ENCODE data around the gene PTPN14. TPM values are rescaled to one million over a fixed set of nuclear protein-coding genes. Genes with fewer than 3 reads are reported as not detected.

The PTPN14 gene
- total RNA-seq, 6 experiments from 2014 or later = 1.6 to 4.6 (median 2.1) TPM

- H3K27ac ChIP-seq = no peak overlapping the region
- H3K36me3 ChIP-seq = no peaks in the 10 kb centered on the region
- WGBS (ENCODE audit: insufficient coverage, low coverage, low lambda C conversion rate, missing lambda C conversion rate) = 35% methylated on average over 2 of the region's 2 CpGs
- no peak overlapping the region for H3K4me3 ChIP-seq
- ATAC-seq (no peak), DNase-seq (no peak)
- no peaks in the 10 kb centered on the region for H3K9me3 ChIP-seq
- no peaks in the 10 kb centered on the region for H3K27me3 ChIP-seq
- intact Hi-C loops (cut with DNase I) = no loop called here
- H3K4me1 ChIP-seq = no peaks in the 10 kb centered on the region
- TF ChIP-seq CTCF (IDR thresholded peaks at IDR 0.05) = no peak
- no peak for TF ChIP-seq POLR2A (IDR thresholded peaks at IDR 0.05)
These were observed 87.8 kb downstream of the PTPN14 start for GRCh38 chr1:214463596-214463995.

DNA sequence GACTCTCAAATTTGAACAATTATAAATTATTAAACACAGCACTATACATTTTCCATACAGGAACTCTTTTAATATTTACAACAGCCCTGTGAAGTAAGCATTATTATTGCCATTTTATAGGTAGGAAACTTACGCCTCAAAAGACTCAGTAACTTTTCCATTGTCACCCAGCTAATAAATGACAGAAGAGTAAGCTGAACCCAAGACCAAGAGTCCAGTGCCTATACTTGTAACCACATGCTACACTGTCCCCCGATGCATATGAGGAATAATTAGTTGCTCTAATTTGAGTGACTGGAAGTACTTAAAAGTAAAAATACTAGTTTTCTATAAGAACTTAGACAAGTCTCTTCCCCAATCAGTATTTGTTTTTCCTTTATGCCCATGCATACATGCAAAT, 88.5 kb downstream of the PTPN14 start:
- Histone ChIP-seq H3K4me1 (no peaks in the 10 kb centered on the region), H3K36me3 (no peaks in the 10 kb centered on the region), H3K9me3 (no peaks in the 10 kb centered on the region), H3K27ac (no peak overlapping the region), H3K27me3 (no peaks in the 10 kb centered on the region), H3K4me3 (no peak overlapping the region)
- no peak for DNase-seq
- TF ChIP-seq CTCF (IDR thresholded peaks at IDR 0.05) = no peak
- TF ChIP-seq POLR2A (IDR thresholded peaks at IDR 0.05) = no peak
- intact Hi-C loops (cut with DNase I) = no loop called here
- 62% methylated on average over 2 of the region's 2 CpGs for WGBS (ENCODE audit: insufficient coverage, low coverage, low lambda C conversion rate, missing lambda C conversion rate)
- ATAC-seq = no peak

DNA sequence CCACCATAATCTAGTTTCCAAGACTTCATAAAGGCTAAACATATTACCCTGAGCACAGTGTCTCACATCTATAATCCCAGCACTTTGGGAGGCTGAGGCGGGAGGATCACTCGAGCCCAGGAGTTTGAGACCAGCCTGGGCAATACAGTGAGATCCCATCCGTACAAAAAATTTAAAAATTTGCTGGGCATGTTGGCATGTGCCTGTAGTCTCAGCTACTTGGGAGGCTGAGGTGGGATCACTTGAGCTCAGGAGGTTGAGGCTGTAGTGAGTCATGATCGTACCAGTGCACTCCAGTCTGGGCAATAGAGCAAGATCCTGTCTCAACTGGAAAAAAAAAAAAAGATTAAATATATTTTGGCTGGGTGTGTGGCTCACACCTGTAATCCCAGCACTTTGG, 90.1 kb downstream of the PTPN14 start:
- DNase-seq (no peak), ATAC-seq (no peak)
- Histone ChIP-seq H3K27ac (no peak overlapping the region), H3K9me3 (no peaks in the 10 kb centered on the region), H3K36me3 (no peaks in the 10 kb centered on the region), H3K27me3 (no peaks in the 10 kb centered on the region), H3K4me1 (no peaks in the 10 kb centered on the region), H3K4me3 (no peak overlapping the region)
- 86% methylated on average over 4 of the region's 4 CpGs for WGBS (ENCODE audit: insufficient coverage, low coverage, low lambda C conversion rate, missing lambda C conversion rate)
- intact Hi-C loops (cut with DNase I) = no loop called here
- TF ChIP-seq CTCF (IDR thresholded peaks at IDR 0.05) = no peak
- no peak for TF ChIP-seq POLR2A (IDR thresholded peaks at IDR 0.05)

GRCh38 chr1:214460304-214460916, 91.0 kb downstream of the PTPN14 start:
- no peaks in the 10 kb centered on the region for H3K36me3 ChIP-seq
- no peak overlapping the region for H3K27ac ChIP-seq
- no peak for TF ChIP-seq POLR2A (IDR thresholded peaks at IDR 0.05)
- TF ChIP-seq CTCF (IDR thresholded peaks at IDR 0.05) = no peak
- intact Hi-C loops (cut with DNase I) = no loop called here
- H3K4me1 ChIP-seq = no peaks in the 10 kb centered on the region
- H3K4me3 ChIP-seq = no peak overlapping the region
- no peaks in the 10 kb centered on the region for H3K9me3 ChIP-seq
- ATAC-seq = peak in 2 of 4 donors; percentile 61 to 63
- WGBS (ENCODE audit: insufficient coverage, low coverage, low lambda C conversion rate, missing lambda C conversion rate) = 27% methylated on average over 2 of the region's 2 CpGs
- DNase-seq = no peak
- no peaks in the 10 kb centered on the region for H3K27me3 ChIP-seq

GRCh38 chr1:214459895-214460294, 91.5 kb downstream of the PTPN14 start:
- Histone ChIP-seq H3K9me3 (no peaks in the 10 kb centered on the region), H3K27me3 (no peaks in the 10 kb centered on the region), H3K27ac (no peak overlapping the region), H3K4me1 (no peaks in the 10 kb centered on the region), H3K4me3 (no peak overlapping the region), H3K36me3 (no peaks in the 10 kb centered on the region)
- 54% methylated on average over 1 of the region's 3 CpGs for WGBS (ENCODE audit: insufficient coverage, low coverage, low lambda C conversion rate, missing lambda C conversion rate)
- DNase-seq (no peak), ATAC-seq (no peak)
- TF ChIP-seq CTCF (IDR thresholded peaks at IDR 0.05) = no peak
- intact Hi-C loops (cut with DNase I) = no loop called here
